GM18505 (cell line): ENCODE measurements around the gene CNPY1.

Experiments
- ATAC-seq: cut with Tn5 transposase; IDR thresholded peaks from one replicate; pipeline ENCODE4 v1.9.1; 2021; ENCODE audit not compliant: unreplicated experiment
- POLR2A ChIP-seq: IDR thresholded peaks from 4 replicates; pipeline ENCODE4 v1.6.1; 2011; ENCODE audit warnings: borderline replicate concordance; ENCODE audit not compliant: insufficient read depth, insufficient read length; ENCODE audit errors: extremely low read depth

The CNPY1 gene

DNA sequence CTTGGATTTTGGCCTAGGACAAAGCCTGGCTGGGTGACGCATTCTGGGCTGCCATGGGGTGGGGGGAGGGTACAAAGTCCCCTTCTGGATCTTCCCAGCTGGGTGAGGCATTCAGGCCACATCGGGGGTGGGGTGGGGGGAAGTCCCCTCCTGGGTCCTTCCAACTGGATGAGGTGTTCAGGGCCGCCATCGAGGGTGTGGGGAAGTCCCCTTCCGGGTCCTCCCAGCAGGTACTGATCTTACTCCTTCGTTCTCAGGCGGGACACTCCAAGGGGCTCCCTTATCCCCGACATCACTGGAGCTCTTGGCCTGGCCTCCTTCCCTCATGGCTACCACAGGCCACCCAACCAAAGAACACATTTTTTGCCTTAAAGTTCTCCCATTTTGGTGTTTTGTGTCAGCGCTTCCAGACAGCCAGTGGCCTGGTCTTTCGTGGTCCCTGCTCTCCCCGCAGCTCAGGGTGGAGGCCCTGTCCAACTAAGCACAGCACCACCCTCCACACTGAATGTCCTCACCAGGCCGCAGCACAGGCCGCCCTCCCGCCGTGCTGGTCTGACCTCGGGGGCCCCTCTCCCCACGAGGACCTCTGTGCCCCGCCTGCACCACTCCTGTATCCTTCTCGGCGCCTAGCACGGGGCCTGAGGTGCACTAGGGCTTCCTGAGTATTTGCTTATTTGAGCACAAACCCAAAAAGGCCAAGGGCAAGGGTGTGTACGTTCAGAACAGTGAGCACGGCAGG, 49.9 kb downstream of the CNPY1 start:
- TF ChIP-seq POLR2A, result no peak
- no peak for ATAC-seq

GRCh38 chr7:155495440-155496248, 50.7 kb downstream of the CNPY1 start:
- no peak for ATAC-seq
- no peak for TF ChIP-seq POLR2A

- no peak for ATAC-seq
- TF ChIP-seq POLR2A, result no peak
Observed at GRCh38 chr7:155494551-155494950, 51.8 kb downstream of the CNPY1 start.

DNA sequence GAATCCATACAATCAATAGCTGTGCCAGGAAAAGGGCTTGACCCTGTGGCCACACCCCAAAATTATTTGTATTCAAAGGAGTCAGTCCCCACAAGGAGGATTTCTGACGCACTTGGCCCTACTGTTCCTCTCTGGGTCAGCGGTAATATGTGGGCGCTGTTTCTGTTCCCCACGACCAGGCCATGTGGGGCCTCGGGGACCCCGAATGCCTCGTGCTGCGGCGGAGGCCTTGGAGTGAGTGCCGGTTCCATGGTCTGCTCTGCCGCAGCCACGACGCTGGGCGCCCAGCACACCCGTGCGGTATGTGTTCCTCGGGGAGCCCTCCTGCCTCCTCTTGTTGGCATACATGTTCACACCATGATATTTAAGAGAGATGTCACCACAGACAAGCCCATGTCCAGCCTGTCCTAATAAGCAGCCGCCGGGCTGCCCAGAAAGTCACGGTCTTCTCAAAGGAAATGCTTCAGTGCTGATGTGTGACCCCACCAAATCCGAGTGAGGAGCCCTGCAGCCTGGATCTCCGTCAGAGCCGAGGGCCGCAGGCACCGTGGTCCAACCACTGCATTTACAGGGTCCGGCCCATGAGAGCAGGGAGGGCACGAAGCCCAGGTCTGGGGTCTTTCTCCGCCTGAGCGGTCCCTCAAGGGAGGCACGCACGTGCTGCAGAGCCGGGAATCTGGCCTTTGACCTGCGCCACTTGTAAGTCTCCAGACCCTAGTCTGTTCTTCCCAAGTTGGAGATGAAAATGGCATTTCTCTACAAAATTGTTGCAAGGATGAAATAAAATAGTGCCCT, 52.4 kb downstream of the CNPY1 start:
- no peak for TF ChIP-seq POLR2A
- no peak for ATAC-seq

GRCh38 chr7:155491812-155492211, 54.5 kb downstream of the CNPY1 start:
- ATAC-seq, result no peak
- TF ChIP-seq POLR2A, result no peak

- ATAC-seq, result peak; percentile 89
- no peak for TF ChIP-seq POLR2A
Observed at GRCh38 chr7:155490697-155491628, 55.4 kb downstream of the CNPY1 start.

DNA sequence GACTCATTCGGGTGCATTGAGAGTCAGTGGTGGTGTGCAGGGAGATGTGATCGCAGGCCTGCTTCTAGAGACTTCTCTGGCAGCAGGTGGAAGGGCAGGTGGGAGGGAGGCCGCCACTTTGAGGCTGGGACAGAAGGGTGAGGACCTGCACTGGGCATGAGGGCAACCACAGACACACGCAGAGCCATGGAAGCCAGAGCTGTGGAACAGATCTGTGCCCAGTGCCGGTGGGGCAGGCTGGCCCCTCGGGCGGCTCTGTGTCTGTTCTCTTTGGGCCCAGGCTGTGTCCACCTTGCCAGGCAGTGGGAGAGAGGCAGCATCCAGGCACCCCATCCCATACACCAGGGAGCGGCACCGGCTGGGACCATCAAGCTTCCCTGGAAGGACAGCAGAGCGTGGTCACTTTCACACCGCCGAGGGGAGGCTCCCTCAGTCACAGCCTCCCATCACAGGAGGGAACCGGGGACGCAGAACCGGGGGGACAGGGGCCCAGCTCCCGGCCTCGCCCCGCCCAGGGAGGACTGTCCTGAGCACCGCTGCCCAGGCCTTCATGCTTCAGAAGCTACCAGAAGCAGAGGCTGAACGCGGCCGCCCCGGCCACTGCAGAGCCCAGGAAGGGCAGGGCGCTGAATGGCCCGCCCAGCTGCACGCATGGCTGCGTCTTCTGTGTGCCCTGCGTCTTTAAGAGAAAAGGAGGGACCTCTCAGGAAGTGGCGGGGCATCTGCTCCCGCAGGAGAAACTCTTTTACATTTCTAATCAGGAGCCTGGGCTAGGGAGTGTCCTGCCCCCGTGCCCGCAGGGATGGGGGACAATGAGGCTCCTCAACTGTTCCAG, 56.3 kb downstream of the CNPY1 start:
- TF ChIP-seq POLR2A, result no peak
- ATAC-seq, result no peak

GRCh38 chr7:155489158-155489840, 57.1 kb downstream of the CNPY1 start:
- ATAC-seq, result no peak
- no peak for TF ChIP-seq POLR2A

DNA sequence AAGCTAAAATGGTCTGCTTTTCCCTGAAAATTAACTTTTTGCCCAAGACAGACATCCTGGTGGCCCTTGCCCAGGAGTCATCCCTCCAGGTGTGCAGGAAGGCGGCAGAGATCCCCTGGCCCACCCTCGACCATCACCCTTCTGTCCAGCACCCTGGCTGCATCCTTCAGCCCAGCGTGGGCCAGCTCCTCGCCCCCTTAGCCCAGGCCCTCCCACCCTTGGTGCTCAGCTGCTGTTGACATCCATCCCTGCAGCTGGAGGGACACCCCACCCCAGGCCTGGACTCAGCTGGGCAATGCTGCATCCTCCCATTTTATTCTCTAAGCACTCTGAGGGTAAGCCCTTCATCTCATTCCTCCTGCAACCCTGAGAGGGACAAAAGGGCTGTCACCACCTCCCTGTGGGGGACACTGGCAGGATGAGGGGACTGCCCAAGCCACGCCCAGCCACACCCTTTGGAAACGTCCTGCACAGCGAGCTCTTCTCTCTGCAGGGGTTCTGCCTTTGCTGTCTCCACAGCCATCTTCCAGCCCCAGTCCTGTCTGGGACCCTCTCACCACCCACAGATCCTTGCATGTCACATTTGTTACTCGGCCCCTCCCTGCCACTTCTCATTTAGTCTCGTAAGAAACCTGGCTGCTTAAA, 57.8 kb downstream of the CNPY1 start:
- TF ChIP-seq POLR2A, result no peak
- no peak for ATAC-seq

- no peak for ATAC-seq
- TF ChIP-seq POLR2A, result no peak
Observed at GRCh38 chr7:155487509-155488482, 58.6 kb downstream of the CNPY1 start.
